ENCODE data around the gene SPON1.

Gene SPON1

GRCh38 chr11:14044916-14045315 is 82.4 kb downstream of the SPON1 start:
- TF ChIP-seq CTCF (IDR thresholded peaks at IDR 0.05; ENCODE audit: insufficient read depth, low read depth, low read length, missing control alignments) = no peak
- H3K4me3 ChIP-seq (ENCODE audit: low read length) = no peak overlapping the region
- no peak for DNase-seq (ENCODE audit: low read depth)

GRCh38 chr11:14045417-14045816 is 82.9 kb downstream of the SPON1 start:
- no peak for DNase-seq (ENCODE audit: low read depth)
- TF ChIP-seq CTCF (IDR thresholded peaks at IDR 0.05; ENCODE audit: insufficient read depth, low read depth, low read length, missing control alignments) = no peak
- no peak overlapping the region for H3K4me3 ChIP-seq (ENCODE audit: low read length)

- no peak for TF ChIP-seq CTCF (IDR thresholded peaks at IDR 0.05; ENCODE audit: insufficient read depth, low read depth, low read length, missing control alignments)
- no peak for DNase-seq (ENCODE audit: low read depth)
- H3K4me3 ChIP-seq (ENCODE audit: low read length) = no peak overlapping the region
Measured at GRCh38 chr11:14052198-14052597, 89.7 kb downstream of the SPON1 start.

- no peak for TF ChIP-seq CTCF (IDR thresholded peaks at IDR 0.05; ENCODE audit: insufficient read depth, low read depth, low read length, missing control alignments)
- DNase-seq (ENCODE audit: low read depth) = no peak
- no peak overlapping the region for H3K4me3 ChIP-seq (ENCODE audit: low read length)
Measured at GRCh38 chr11:14054116-14055107, 91.9 kb downstream of the SPON1 start.

- no peak overlapping the region for H3K4me3 ChIP-seq (ENCODE audit: low read length)
- TF ChIP-seq CTCF (IDR thresholded peaks at IDR 0.05; ENCODE audit: insufficient read depth, low read depth, low read length, missing control alignments) = no peak
- DNase-seq (ENCODE audit: low read depth) = no peak
Measured at GRCh38 chr11:14055936-14056335, 93.4 kb downstream of the SPON1 start.

- H3K4me3 ChIP-seq (ENCODE audit: low read length) = no peak overlapping the region
- peak; percentile 32 for DNase-seq (ENCODE audit: low read depth)
- TF ChIP-seq CTCF (IDR thresholded peaks at IDR 0.05; ENCODE audit: insufficient read depth, low read depth, low read length, missing control alignments) = no peak
Measured at GRCh38 chr11:14058061-14058460, 95.5 kb downstream of the SPON1 start.

Measured in epithelial cell of esophagus (primary cell).